Body of pancreas (tissue), 4 donors: ENCODE results near the gene STPG1. TPM values are rescaled to one million over a fixed set of nuclear protein-coding genes. Genes with fewer than 3 reads are reported as not detected.

ENCODE experiments used
- ATAC-seq: fragments of 150-250 bp; one replicate; pipeline ENCODE4 v1.9.1; 2016
- DNase-seq, 4 donors: peaks; one replicate each; pipeline ENCODE4 v3.0.0-alpha.2; 2019
- H3K27ac ChIP-seq, 4 donors: fragments of 200-600 bp; sonication (generic); 1 replicate in 3 of 4; 2 replicates in 1 of 4; pipeline versions ENCODE4 v1.5.1 to v1.6.1; 2016 to 2019; ENCODE audit warnings: mild to moderate bottlenecking in 1 of 4, mixed read lengths in 1 of 4, moderate library complexity in 1 of 4
- H3K27me3 ChIP-seq, 2 donors: fragments of 200-600 bp; sonication (generic); one replicate each; pipeline ENCODE4 v1.6.0; 2016; ENCODE audit warnings: mild to moderate bottlenecking in 1 of 2
- H3K36me3 ChIP-seq, 2 donors: fragments of 200-600 bp; sonication (generic); replicated peaks in 1 of 2; 2 replicates each; pipeline ENCODE4 v1.5.1; 2016; ENCODE audit warnings: low read depth in 2 of 2; ENCODE audit not compliant: insufficient read depth in 1 of 2
- H3K4me1 ChIP-seq: fragments of 200-600 bp; sonication (generic); one replicate; pipeline ENCODE4 v1.6.0; 2016
- H3K4me3 ChIP-seq, 2 donors: fragments of 200-600 bp; sonication (generic); 1 replicate in 1 of 2; 2 replicates in 1 of 2; pipeline ENCODE4 v1.5.1; 2016 to 2019
- H3K9me3 ChIP-seq, 3 donors: fragments of 200-600 bp; sonication (generic); 1 replicate in 2 of 3; 2 replicates in 1 of 3; pipeline ENCODE4 v1.5.1; 2016
- CTCF ChIP-seq, 7 experiments: fragments of 450-650 bp in 4 of 7; fragments of 200-600 bp in 3 of 7; sonication (generic) in 3 of 7; IDR thresholded peaks; one replicate each; pipeline ENCODE4 v1.5.1; 2016 to 2019; ENCODE audit warnings: antibody characterized with exemption in 7 of 7
- POLR2A ChIP-seq, 3 donors: fragments of 450-650 bp; IDR thresholded peaks; one replicate each; pipeline ENCODE4 v1.6.1; 2016; ENCODE audit warnings: antibody characterized with exemption in 3 of 3, mild to moderate bottlenecking in 2 of 3
- WGBS, 2 donors: methylation state at CpG; one replicate each; pipeline ENCODE4 v1.1.5; 2017; 5-methylcytosine and 5-hydroxymethylcytosine counted together
- intact Hi-C: fragments of 100-400 bp; cut with DNase I; formaldehyde crosslinking; loops from one replicate; pipeline ENCODE4 v1.15.1; 2023
- total RNA-seq, 2 donors: library from RNA; depleted of rRNA; stranded (reverse); fragments of >200 nt; gene quantifications; one replicate each; pipeline ENCODE4 v1.1.0, GENCODE V29; 2016

The STPG1 gene
- total RNA-seq, 2 donors from 2014 or later, result 1.6 to 2.6 TPM

GRCh38 chr1:24363994-24364393 lies 49.6 kb downstream of the STPG1 start:
- H3K36me3 ChIP-seq, result no peaks in the 10 kb centered on the region

GRCh38 chr1:24362982-24363614 lies 50.5 kb downstream of the STPG1 start:
- Histone ChIP-seq H3K4me1 (no peaks in the 10 kb centered on the region), H3K4me3 (no peak overlapping the region), H3K27ac (no peak overlapping the region), H3K27me3 (no peaks in the 10 kb centered on the region), H3K36me3 (no peaks in the 10 kb centered on the region), H3K9me3 (no peaks in the 10 kb centered on the region)
- ATAC-seq (peak; percentile 30), DNase-seq (peak in 2 of 4 donors; percentile 27 to 29)
- intact Hi-C loops, result no loop called here
- TF ChIP-seq POLR2A (IDR thresholded peaks at IDR 0.05), result no peak
- no peak for TF ChIP-seq CTCF (IDR thresholded peaks at IDR 0.05)
- WGBS, 2 donors, result 84 to 92% methylated on average over 3 to 4 of the region's 4 CpGs

More at GRCh38 chr1:24363994-24364393, 49.6 kb downstream of the STPG1 start:
- ATAC-seq, result no peak
- Histone ChIP-seq H3K27ac (no peak overlapping the region), H3K4me1 (no peaks in the 10 kb centered on the region), H3K4me3 (no peak overlapping the region), H3K27me3 (no peaks in the 10 kb centered on the region), H3K9me3 (no peaks in the 10 kb centered on the region)
- TF ChIP-seq POLR2A (IDR thresholded peaks at IDR 0.05), result no peak
- TF ChIP-seq CTCF (IDR thresholded peaks at IDR 0.05), result no peak
- no peak for DNase-seq
- 82 to 89% methylated on average over 7 of the region's 7 CpGs for WGBS, 2 donors
- intact Hi-C loops, result no loop called here

GRCh38 chr1:24362396-24362795 lies 51.2 kb downstream of the STPG1 start:
- ATAC-seq, result no peak

GRCh38 chr1:24361811-24362210 lies 51.8 kb downstream of the STPG1 start:
- H3K4me3 ChIP-seq, result no peak overlapping the region
- TF ChIP-seq POLR2A (IDR thresholded peaks at IDR 0.05), result no peak
- no peak for TF ChIP-seq CTCF (IDR thresholded peaks at IDR 0.05)
- 100% methylated on average over 3 of the region's 3 CpGs for WGBS, 2 donors
- intact Hi-C loops, result no loop called here
- H3K9me3 ChIP-seq, result no peaks in the 10 kb centered on the region
- no peaks in the 10 kb centered on the region for H3K27me3 ChIP-seq
- DNase-seq (no peak), ATAC-seq (no peak)
- H3K36me3 ChIP-seq, result no peaks in the 10 kb centered on the region
- H3K4me1 ChIP-seq, result no peaks in the 10 kb centered on the region
- no peak overlapping the region for H3K27ac ChIP-seq

More at GRCh38 chr1:24362396-24362795, 51.2 kb downstream of the STPG1 start:
- TF ChIP-seq POLR2A (IDR thresholded peaks at IDR 0.05), result no peak
- no peak for TF ChIP-seq CTCF (IDR thresholded peaks at IDR 0.05)
- DNase-seq, result no peak
- intact Hi-C loops, result no loop called here
- Histone ChIP-seq H3K9me3 (no peaks in the 10 kb centered on the region), H3K4me3 (no peak overlapping the region), H3K36me3 (no peaks in the 10 kb centered on the region), H3K27ac (no peak overlapping the region), H3K27me3 (no peaks in the 10 kb centered on the region), H3K4me1 (no peaks in the 10 kb centered on the region)
- 94 to 95% methylated on average over 2 of the region's 2 CpGs for WGBS, 2 donors

GRCh38 chr1:24360681-24361080 lies 52.9 kb downstream of the STPG1 start:
- TF ChIP-seq POLR2A (IDR thresholded peaks at IDR 0.05) (no peak), CTCF (IDR thresholded peaks at IDR 0.05) (no peak)
- intact Hi-C loops, result no loop called here
- Histone ChIP-seq H3K36me3 (no peaks in the 10 kb centered on the region), H3K27me3 (no peaks in the 10 kb centered on the region), H3K4me1 (no peaks in the 10 kb centered on the region), H3K4me3 (no peak overlapping the region), H3K27ac (no peak overlapping the region), H3K9me3 (no peaks in the 10 kb centered on the region)
- WGBS, 2 donors, result 93 to 94% methylated on average over 10 of the region's 10 CpGs
- DNase-seq (no peak), ATAC-seq (no peak)
